ENCODE results near the gene PPP1R12A.

DNA sequence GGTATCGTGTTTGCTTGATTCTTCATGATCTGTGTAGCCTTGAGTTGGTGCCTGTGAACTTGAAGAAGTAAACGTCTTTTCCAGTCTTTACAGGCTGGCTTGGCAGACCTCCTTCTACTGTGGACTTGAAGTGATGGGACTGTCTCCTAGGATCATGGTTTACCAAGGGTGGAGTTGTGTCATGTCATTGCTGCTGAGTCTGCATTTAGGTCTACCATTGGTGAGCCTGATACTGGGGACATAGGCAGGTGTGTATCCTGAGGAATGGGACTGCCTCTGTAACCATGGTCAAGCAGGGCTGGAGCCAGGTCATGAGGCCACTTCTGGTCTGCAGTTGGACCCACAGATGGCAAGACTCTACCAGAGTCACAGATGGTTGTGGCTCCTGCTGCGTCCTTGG, 20.7 kb upstream of the PPP1R12A start:
- TF ChIP-seq YY1 (IDR thresholded peaks at IDR 0.05; ENCODE audit: insufficient read depth, insufficient read length): no peak
- TF ChIP-seq ZNF274 (IDR thresholded peaks at IDR 0.05; ENCODE audit: low read depth, low read length): no peak
- TF ChIP-seq SUZ12 (IDR thresholded peaks at IDR 0.05; ENCODE audit: extremely low read depth, insufficient read depth, insufficient read length): no peak

Data from NT2/D1 (cell line).